Activated CD8-positive, alpha-beta T cell treated with anti-CD3 and anti-CD28 coated beads, Interleukin-2, amount 10 ng/mL, durations not matched to agents 7 days and 5 days (primary cell): Measurements from ENCODE around the gene SPATC1L. TPM values are rescaled to one million over a fixed set of nuclear protein-coding genes. Genes with fewer than 3 reads are reported as not detected.
A peak's percentile ranks its signal among the peaks of the same experiment; 100 is the strongest.
"Not testable (repeated sequence)": the region's sequence is repeated elsewhere in the genome, so short reads cannot be mapped to it uniquely, and the experiment has no call there.

Source experiments
- ATAC-seq: fragments of 150-1000 bp; cut with Tn5 transposase; one replicate; pipeline ENCODE4 v1.10.0; 2021; ENCODE audit warnings: moderate library complexity
- CTCF ChIA-PET: fragments of 350-600 bp; sonication (Branson Sonifier 250); formaldehyde crosslinking; loops from one replicate; lab custom pipeline; 2021; ENCODE audit warnings: antibody characterized with exemption; lab: Charles Lee
- POLR2A ChIA-PET: fragments of 350-600 bp; sonication (Branson Sonifier 250); formaldehyde crosslinking; loops from one replicate; lab custom pipeline; 2021; ENCODE audit warnings: antibody characterized with exemption; lab: Charles Lee
- DNase-seq: peaks from one replicate; pipeline ENCODE4 v3.0.0-alpha.2; 2020
- H3K27ac Mint-ChIP-seq: one replicate; pipeline ENCODE4 v1.8.0; 2021; ENCODE audit warnings: mild to moderate bottlenecking, mixed read lengths
- H3K27me3 Mint-ChIP-seq: one replicate; pipeline ENCODE4 v1.8.0; 2021; ENCODE audit warnings: low read depth, mixed read lengths
- H3K36me3 Mint-ChIP-seq: one replicate; pipeline ENCODE4 v1.8.0; 2021; ENCODE audit warnings: low read depth, mixed read lengths
- H3K4me1 Mint-ChIP-seq: one replicate; pipeline ENCODE4 v1.8.0; 2021; ENCODE audit warnings: low read depth, mixed read lengths
- H3K4me3 Mint-ChIP-seq: one replicate; pipeline ENCODE4 v1.8.0; 2021; ENCODE audit warnings: mild to moderate bottlenecking, mixed read lengths
- H3K9me3 Mint-ChIP-seq: one replicate; pipeline ENCODE4 v1.8.0; 2022; ENCODE audit warnings: mixed read lengths; ENCODE audit not compliant: insufficient read depth
- total RNA-seq, 2 experiments: library from RNA; stranded (reverse); gene quantifications; one replicate each; pipeline ENCODE4 v1.2.3, GENCODE V29; 2021

Gene SPATC1L
- total RNA-seq, 2 experiments from 2014 or later: 14.4 to 17.5 TPM

- H3K36me3 Mint-ChIP-seq: no peaks in the 10 kb centered on the region
- ChIA-PET CTCF (interaction anchor here (0.7 to 2.1 kb wide), 8 partner anchors 8 to 347 kb away, joined by 3 to 13 read pairs (median 4); partner anchors contain the start of gene MCM3AP), POLR2A (interaction anchor here (0.8 kb wide), 1 partner anchor 10 kb away, joined by 3 read pairs; no protein-coding TSS in a partner anchor)
- DNase-seq (peak; percentile 59), ATAC-seq (peak; percentile 56)
- H3K4me1 Mint-ChIP-seq: no peaks in the 10 kb centered on the region
- no peak overlapping the region for H3K4me3 Mint-ChIP-seq
- H3K9me3 Mint-ChIP-seq: no peaks in the 10 kb centered on the region
- no peak overlapping the region for H3K27ac Mint-ChIP-seq
- H3K27me3 Mint-ChIP-seq: no peaks in the 10 kb centered on the region
Observed at GRCh38 chr21:46153247-46154154, 30.8 kb downstream of the SPATC1L start.

DNA sequence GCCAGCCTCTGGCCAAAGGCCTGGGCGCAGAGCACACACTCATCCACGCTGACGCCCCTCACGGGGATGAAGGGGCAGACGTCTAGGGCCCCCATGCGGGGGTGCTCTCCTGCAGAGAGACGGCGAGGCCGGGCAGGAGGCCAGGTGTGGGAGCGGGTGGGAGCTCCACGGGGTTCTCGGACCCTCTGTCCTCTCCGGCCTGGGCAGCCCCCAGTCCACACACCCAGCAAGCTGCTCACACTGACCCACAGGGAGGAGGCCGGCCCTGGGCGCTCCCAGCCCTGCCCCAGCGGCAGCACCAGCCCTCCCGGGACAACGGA, 31.4 kb downstream of the SPATC1L start:
- DNase-seq (no peak), ATAC-seq (no peak)

GRCh38 chr21:46151989-46152926, 32.0 kb downstream of the SPATC1L start:
- ChIA-PET POLR2A (interaction anchor here (0.8 kb wide), 1 partner anchor 9 kb away, joined by 3 read pairs; no protein-coding TSS in a partner anchor), CTCF (interaction anchor here (0.7 to 2.1 kb wide), 7 partner anchors 7 to 349 kb away, joined by 3 to 13 read pairs (median 4); partner anchors contain the start of gene MCM3AP)
- ATAC-seq: no peak
- H3K27me3 Mint-ChIP-seq: no peaks in the 10 kb centered on the region
- no peaks in the 10 kb centered on the region for H3K4me1 Mint-ChIP-seq
- no peaks in the 10 kb centered on the region for H3K36me3 Mint-ChIP-seq
- no peak overlapping the region for H3K27ac Mint-ChIP-seq
- no peak for DNase-seq
- no peaks in the 10 kb centered on the region for H3K9me3 Mint-ChIP-seq
- no peak overlapping the region for H3K4me3 Mint-ChIP-seq

More for the DNA sequence above, 31.4 kb downstream of the SPATC1L start:
- Mint-ChIP-seq H3K4me1 (no peaks in the 10 kb centered on the region), H3K36me3 (no peaks in the 10 kb centered on the region), H3K27me3 (no peaks in the 10 kb centered on the region), H3K9me3 (no peaks in the 10 kb centered on the region), H3K4me3 (no peak overlapping the region), H3K27ac (no peak overlapping the region)
- ChIA-PET POLR2A (interaction anchor here (0.8 kb wide), 1 partner anchor 9 kb away, joined by 3 read pairs; no protein-coding TSS in a partner anchor), CTCF (interaction anchor here (0.7 to 2.1 kb wide), 8 partner anchors 8 to 348 kb away, joined by 3 to 13 read pairs (median 4); partner anchors contain the start of gene MCM3AP)

GRCh38 chr21:46151261-46151988, 32.8 kb downstream of the SPATC1L start:
- ATAC-seq: no peak
- Mint-ChIP-seq H3K27ac (no peak overlapping the region), H3K27me3 (no peaks in the 10 kb centered on the region), H3K4me1 (peaks cover 2% of the 10 kb centered on the region), H3K36me3 (no peaks in the 10 kb centered on the region), H3K4me3 (no peak overlapping the region), H3K9me3 (no peaks in the 10 kb centered on the region)
- ChIA-PET CTCF (no interaction called here), POLR2A (no interaction called here)
- no peak for DNase-seq

DNA sequence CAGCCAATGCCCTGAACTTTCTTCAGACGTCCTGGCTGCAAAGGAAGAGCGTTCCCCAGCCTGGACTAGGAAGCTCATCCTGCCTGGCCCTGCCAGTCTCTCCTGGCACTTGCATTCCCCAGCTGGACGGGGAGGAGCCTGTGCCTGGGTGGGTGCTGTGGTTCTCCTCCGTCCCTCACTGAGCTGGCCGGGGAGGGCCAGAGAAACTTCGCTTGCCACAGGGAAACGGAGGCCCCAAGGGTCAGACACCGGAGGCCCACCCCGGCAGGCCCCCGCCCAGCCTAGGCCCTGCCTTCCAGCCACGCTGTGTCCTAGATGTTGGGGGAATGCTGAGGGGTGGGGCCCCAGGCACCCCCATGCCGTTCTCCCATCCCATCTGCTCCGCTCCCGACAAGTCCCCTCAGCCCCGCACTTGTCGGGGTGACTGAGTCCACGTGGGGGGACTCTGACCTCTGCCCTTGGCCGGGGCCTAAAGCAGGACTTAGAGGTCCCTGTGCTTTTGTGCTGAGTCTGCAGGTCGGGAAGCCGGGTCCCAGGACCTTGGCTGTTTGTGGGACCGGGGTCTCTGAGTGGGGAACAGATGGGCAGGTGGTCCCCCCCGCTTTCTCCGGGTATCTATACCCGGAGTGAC, 33.7 kb downstream of the SPATC1L start:
- Mint-ChIP-seq H3K27me3 (no peaks in the 10 kb centered on the region), H3K36me3 (no peaks in the 10 kb centered on the region), H3K9me3 (no peaks in the 10 kb centered on the region), H3K4me1 (peaks cover 2% of the 10 kb centered on the region), H3K27ac (no peak overlapping the region), H3K4me3 (no peak overlapping the region)
- DNase-seq: no peak
- no peak for ATAC-seq
- CTCF ChIA-PET: no interaction called here
- POLR2A ChIA-PET: no interaction called here

GRCh38 chr21:46150073-46150472, 34.2 kb downstream of the SPATC1L start:
- ATAC-seq (no peak), DNase-seq (no peak)
- H3K27ac Mint-ChIP-seq: no peak overlapping the region
- POLR2A ChIA-PET: no interaction called here
- H3K36me3 Mint-ChIP-seq: no peaks in the 10 kb centered on the region
- no peaks in the 10 kb centered on the region for H3K9me3 Mint-ChIP-seq
- H3K4me3 Mint-ChIP-seq: no peak overlapping the region
- H3K4me1 Mint-ChIP-seq: peaks cover 2% of the 10 kb centered on the region
- H3K27me3 Mint-ChIP-seq: no peaks in the 10 kb centered on the region
- CTCF ChIA-PET: no interaction called here

- no peaks in the 10 kb centered on the region for H3K36me3 Mint-ChIP-seq
- H3K27ac Mint-ChIP-seq: no peak overlapping the region
- no peaks in the 10 kb centered on the region for H3K9me3 Mint-ChIP-seq
- no peak for DNase-seq
- H3K4me3 Mint-ChIP-seq: no peak overlapping the region
- ChIA-PET POLR2A (no interaction called here), CTCF (no interaction called here)
- no peaks in the 10 kb centered on the region for H3K27me3 Mint-ChIP-seq
- ATAC-seq: no peak
- peaks cover 6% of the 10 kb centered on the region for H3K4me1 Mint-ChIP-seq
Observed at GRCh38 chr21:46149205-46149901, 34.9 kb downstream of the SPATC1L start.

DNA sequence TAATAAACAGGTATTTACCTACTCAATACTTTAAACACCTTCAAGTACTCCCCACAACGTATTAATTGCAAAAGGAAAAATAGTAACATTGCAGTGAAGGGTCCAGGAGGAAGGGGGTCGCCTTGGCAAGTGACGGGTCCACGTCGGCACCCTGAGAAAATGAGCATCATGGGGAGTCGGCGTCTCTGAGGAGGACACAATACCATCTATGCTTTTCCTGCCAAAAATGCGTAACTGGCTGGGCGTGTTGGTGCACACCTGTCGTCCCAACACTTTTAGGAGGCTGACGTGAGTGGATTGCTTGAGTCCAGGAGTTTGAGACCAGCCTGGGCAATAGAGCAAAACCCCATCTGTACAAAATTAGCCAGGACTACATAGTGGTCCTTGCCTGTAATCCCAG, 36.2 kb downstream of the SPATC1L start:
- Mint-ChIP-seq H3K27me3 (no peaks in the 10 kb centered on the region), H3K9me3 (no peaks in the 10 kb centered on the region), H3K4me1 (peaks cover 14% of the 10 kb centered on the region), H3K4me3 (no peak overlapping the region), H3K27ac (no peak overlapping the region), H3K36me3 (no peaks in the 10 kb centered on the region)
- POLR2A ChIA-PET: no interaction called here
- ATAC-seq: no peak
- CTCF ChIA-PET: no interaction called here
- no peak for DNase-seq

DNA sequence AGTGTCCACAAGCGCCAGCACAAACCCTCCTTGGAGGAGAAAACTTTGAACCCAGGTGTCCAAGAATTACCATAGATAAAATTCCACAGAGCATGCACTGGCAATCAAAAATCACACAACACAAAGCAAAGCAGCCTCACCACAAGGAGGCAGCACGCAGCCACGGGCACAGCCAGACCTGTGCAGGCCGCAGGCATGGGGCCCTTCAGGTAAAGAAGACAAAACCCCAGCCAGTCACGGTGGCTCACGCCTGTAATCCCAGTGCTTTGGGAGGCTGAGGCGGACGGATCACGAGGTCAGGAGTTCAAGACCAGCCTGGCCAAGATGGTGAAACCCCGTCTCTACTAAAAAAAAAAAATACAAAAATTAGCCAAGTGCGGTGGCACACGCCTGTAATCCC, 36.8 kb downstream of the SPATC1L start:
- ATAC-seq, CTCF ChIA-PET, H3K36me3 Mint-ChIP-seq: not testable (repeated sequence)

GRCh38 chr21:46146856-46147255, 37.4 kb downstream of the SPATC1L start:
- no peaks in the 10 kb centered on the region for H3K36me3 Mint-ChIP-seq
- H3K4me1 Mint-ChIP-seq: peaks cover 21% of the 10 kb centered on the region
- DNase-seq (no peak), ATAC-seq (no peak)
- H3K9me3 Mint-ChIP-seq: no peaks in the 10 kb centered on the region
- H3K27me3 Mint-ChIP-seq: no peaks in the 10 kb centered on the region
- no peak overlapping the region for H3K4me3 Mint-ChIP-seq
- CTCF ChIA-PET: no interaction called here
- H3K27ac Mint-ChIP-seq: no peak overlapping the region
- POLR2A ChIA-PET: no interaction called here

More for the DNA sequence above, 36.8 kb downstream of the SPATC1L start:
- H3K27me3 Mint-ChIP-seq, H3K4me3 Mint-ChIP-seq, H3K27ac Mint-ChIP-seq, H3K9me3 Mint-ChIP-seq, POLR2A ChIA-PET: not testable (repeated sequence)
- peak; percentile 68 for DNase-seq
- peaks cover 19% of the 10 kb centered on the region for H3K4me1 Mint-ChIP-seq
